K562 (cell line): ENCODE data around the gene STEAP1B. TPM values are rescaled to one million over a fixed set of nuclear protein-coding genes. Genes with fewer than 3 reads are reported as not detected.

ENCODE experiments used
- ATAC-seq: fragments of 200-7000 bp; cut with Tn5 transposase; 3 replicates; pipeline ENCODE4 v1.9.1; 2020; ENCODE audit warnings: moderate library complexity
- BruUV-seq: library from RNA; stranded (reverse); fragments of 400-500 nt; replicated peaks from 2 replicates; lab custom pipeline; 2021; lab: Mats Ljungman, UMichigan
- CTCF ChIA-PET: fragments of 300-600 bp; formaldehyde crosslinking; extraction: SDS; loops from one replicate; lab custom pipeline; 2021; ENCODE audit warnings: low intra/inter-chr PET ratio; lab: Yijun Ruan, JAX
- POLR2A ChIA-PET: fragments of 300-600, 350-650 bp; sonication (Branson Sonifier 250); formaldehyde crosslinking; extraction: SDS; loops from one replicate; lab custom pipeline; 2021; ENCODE audit warnings: antibody characterized with exemption, inconsistent platforms; lab: Yijun Ruan, JAX
- DNase-seq, 4 experiments: peaks; one replicate each; pipeline versions ENCODE4 v3.0.0 to v3.0.0-alpha.2; 2011 to 2018; ENCODE audit warnings: low spot score in 3 of 4, mixed read lengths in 3 of 4; ENCODE audit errors: extremely low read depth in 1 of 4
- FAIRE-seq: peaks from 2 replicates; lab custom pipeline; 2011; peaks lifted over from hg19 to GRCh38; lab: Jason Lieb, UNC
- H2AFZ ChIP-seq: 2 replicates; pipeline ENCODE4 v1.6.0; 2011; ENCODE audit warnings: low read depth, low read length, control low read depth, inconsistent platforms
- H3K27ac ChIP-seq: fragments of 200-600 bp; 3 replicates; pipeline ENCODE4 v1.8.0; 2011; ENCODE audit warnings: low read depth, mild to moderate bottlenecking, control low read depth, inconsistent platforms, low read length, moderate library complexity, mixed read lengths; ENCODE audit errors: extremely low read depth
- H3K27me3 ChIP-seq, 2 experiments: fragments of 300-600 bp in 1 of 2; 2 replicates in 1 of 2; 3 replicates in 1 of 2; pipeline versions ENCODE4 v1.6.0 to v1.8.0; 2011; ENCODE audit warnings: inconsistent platforms in 2 of 2, low read length in 2 of 2, mild to moderate bottlenecking in 1 of 2, mixed read lengths in 1 of 2, moderate library complexity in 1 of 2; ENCODE audit not compliant: control insufficient read depth in 2 of 2, insufficient read depth in 2 of 2
- H3K36me3 ChIP-seq: fragments of 300-600 bp; 3 replicates; pipeline ENCODE4 v1.8.0; 2011; ENCODE audit warnings: mild to moderate bottlenecking, low read length, inconsistent platforms; ENCODE audit not compliant: control insufficient read depth, insufficient read depth
- H3K4me1 ChIP-seq, 2 experiments: fragments of 200-600 bp in 1 of 2; replicated peaks in 1 of 2; 2 replicates in 1 of 2; 3 replicates in 1 of 2; pipeline versions ENCODE4 v1.5.1 to v1.8.0; 2011; ENCODE audit warnings: inconsistent platforms in 2 of 2, low read length in 2 of 2, mild to moderate bottlenecking in 1 of 2, mixed read lengths in 1 of 2, moderate library complexity in 1 of 2; ENCODE audit not compliant: control insufficient read depth in 2 of 2, insufficient read depth in 2 of 2
- H3K4me2 ChIP-seq: 2 replicates; pipeline ENCODE4 v1.6.1; 2011; ENCODE audit warnings: low read length, control low read depth, inconsistent platforms, mixed read lengths; ENCODE audit not compliant: insufficient read depth
- H3K4me3 ChIP-seq: fragments of 200-600 bp; sonication (generic), shearing (Covaris generic); 2 replicates; pipeline ENCODE4 v1.5.1; 2016; ENCODE audit warnings: control low read depth, inconsistent platforms
- H3K79me2 ChIP-seq: fragments of 200-600 bp; 3 replicates; pipeline ENCODE4 v1.8.0; 2011; ENCODE audit warnings: low read length, inconsistent platforms; ENCODE audit not compliant: control insufficient read depth, insufficient read depth
- H3K9ac ChIP-seq, 2 experiments: 2 replicates each; pipeline versions ENCODE4 v1.6.0 to v1.6.1; 2011; ENCODE audit warnings: low read depth in 2 of 2, low read length in 2 of 2, control low read depth in 1 of 2, inconsistent platforms in 1 of 2, mild to moderate bottlenecking in 1 of 2, mixed read lengths in 1 of 2; ENCODE audit not compliant: insufficient read depth in 1 of 2
- H3K9me1 ChIP-seq: one replicate; pipeline ENCODE4 v1.6.0; 2011; ENCODE audit warnings: inconsistent platforms, mild to moderate bottlenecking, low read length, moderate library complexity; ENCODE audit not compliant: control insufficient read depth, insufficient read depth
- H3K9me3 ChIP-seq: replicated peaks from 2 replicates; pipeline ENCODE4 v1.5.1; 2011; ENCODE audit warnings: low read depth, low read length, inconsistent platforms; ENCODE audit not compliant: control insufficient read depth, insufficient read depth
- H4K20me1 ChIP-seq: replicated peaks from 2 replicates; pipeline ENCODE4 v1.6.1; 2011; ENCODE audit warnings: low read length, inconsistent platforms, mixed read lengths; ENCODE audit not compliant: control insufficient read depth, insufficient read depth
- IFI16 ChIP-seq: fragments of 250-450 bp; sonication (Bioruptor Pico); IDR thresholded peaks from 2 replicates; pipeline ENCODE4 v2.1.2; 2022; ENCODE audit warnings: mild to moderate bottlenecking, inconsistent platforms
- KLF1 ChIP-seq: fragments of 450-650 bp; IDR thresholded peaks from 2 replicates; pipeline ENCODE4 v1.6.1; 2016; ENCODE audit warnings: missing genetic modification characterization, missing compliant biosample characterization
- PTRF ChIP-seq: fragments of 450-650 bp; IDR thresholded peaks from 2 replicates; pipeline ENCODE4 v1.6.1; 2016; ENCODE audit warnings: mild to moderate bottlenecking, missing genetic modification characterization, missing compliant biosample characterization
- TAF1 ChIP-seq: IDR thresholded peaks from 2 replicates; pipeline ENCODE4 v1.6.1; 2011; ENCODE audit warnings: mild to moderate bottlenecking, low read length, moderate library complexity; ENCODE audit not compliant: insufficient read depth, control insufficient read depth, severe bottlenecking; ENCODE audit errors: extremely low read depth
- ZNF76 ChIP-seq: fragments of 250-450 bp; sonication (Bioruptor Pico); IDR thresholded peaks from 2 replicates; pipeline ENCODE4 v1.4.0; 2020; ENCODE audit warnings: mild to moderate bottlenecking, moderate library complexity, borderline replicate concordance
- WGBS: fragments of 100-300 bp; shearing (Covaris generic); methylation state at CpG from one replicate; pipeline ENCODE4 v1.1.6; 2016; ENCODE audit warnings: low coverage, mixed read lengths; ENCODE audit not compliant: insufficient coverage; ENCODE audit errors: missing lambda C conversion rate; 5-methylcytosine and 5-hydroxymethylcytosine counted together
- in situ Hi-C: fragments of 300-500 bp; cut with MboI; formaldehyde crosslinking; loops from 4 replicates; pipeline ENCODE4 v1.15.0; 2018; ENCODE audit warnings: inconsistent platforms, mixed read lengths
- intact Hi-C: fragments of 100-400 bp; cut with micrococcal nuclease; formaldehyde crosslinking; loops from 2 replicates; pipeline ENCODE4 v1.14.2; 2022
- polyA plus RNA-seq, 8 experiments: library from polyadenylated mRNA; depleted of rRNA in 4 of 8; stranded (reverse) in 5 of 8; unstranded in 3 of 8; fragments of >200 nt; fragmentation: Nextera tagmentation in 2 of 8; fragmentation: Illumina TruSeq in 1 of 8; extraction: Ambion mirVana in 2 of 8; extraction: Trizol in 1 of 8; gene quantifications; 2 replicates each; pipeline versions ENCODE4 v1.2.1 to v1.2.3, GENCODE V29; 2011 to 2014; ENCODE audit warnings: inconsistent platforms in 1 of 8, missing spikeins in 1 of 8
- total RNA-seq, 7 experiments: library from RNA; depleted of rRNA in 6 of 7; stranded (reverse); fragments of >200 nt in 6 of 7; fragmentation: Illumina TruSeq in 2 of 7; extraction: Trizol in 2 of 7; gene quantifications; 2 replicates each; pipeline versions ENCODE4 v1.2.1 to v1.2.3, GENCODE V29; 2011 to 2021; ENCODE audit warnings: low replicate concordance in 1 of 7
- TF ChIP-seq, protein P1 (sequence below): sonication (generic); formaldehyde crosslinking; IDR thresholded peaks from 2 replicates; pipeline ENCODE4 v1.8.1; 2023; ENCODE audit warnings: mild to moderate bottlenecking, missing genetic modification reagents, moderate library complexity
- TF ChIP-seq, protein P2 (sequence below): fragments of 450-650 bp; conservative IDR thresholded peaks from 2 replicates; pipeline ENCODE4 v1.6.1; 2016; ENCODE audit warnings: missing genetic modification characterization, low read depth, mild to moderate bottlenecking, control low read depth, missing compliant biosample characterization
- TF ChIP-seq, protein P3 (sequence below): sonication (generic); formaldehyde crosslinking; IDR thresholded peaks from 2 replicates; pipeline ENCODE4 v1.9.0; 2022; ENCODE audit warnings: mild to moderate bottlenecking, missing genetic modification reagents

STEAP1B gene
- total and polyA plus RNA-seq, 9 of the 15 experiments (the other 6 are each of a cell fraction or from before 2014, with no cell fraction given), result 20.0 to 38.5 (median 30.6) TPM

DNA sequence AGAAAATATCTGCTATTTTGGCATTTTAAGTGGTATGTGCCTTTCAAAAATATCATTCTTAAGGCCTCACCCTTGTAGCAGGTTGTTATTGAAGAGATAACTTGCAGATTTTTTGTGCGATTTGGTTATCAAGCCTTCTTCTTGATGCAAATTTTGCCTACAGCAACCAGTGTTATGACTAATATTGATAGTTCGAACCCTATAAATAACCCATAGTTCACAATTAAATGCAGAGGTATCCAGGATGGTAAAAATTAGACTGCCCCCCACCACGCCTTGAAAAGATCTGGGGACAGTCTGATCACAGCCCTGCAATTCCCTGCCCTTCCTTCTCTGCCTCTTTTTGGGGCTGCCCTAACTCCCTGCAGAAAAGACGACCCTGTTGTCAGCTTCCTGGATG is 114.7 kb downstream of the STEAP1B start:
- no peak for ATAC-seq

More for the DNA sequence above, 114.7 kb downstream of the STEAP1B start:
- Histone ChIP-seq H3K27me3 (no peaks in the 10 kb centered on the region), H3K4me1 (no peaks in the 10 kb centered on the region), H3K4me3 (no peak overlapping the region), H3K9me1 (no peaks in the 10 kb centered on the region), H3K9me3 (no peaks in the 10 kb centered on the region), H3K79me2 (no peaks in the 10 kb centered on the region), H2AFZ (no peak overlapping the region)
- no peak for DNase-seq
- no TSS peak for BruUV-seq
- TF ChIP-seq, protein P1, sequence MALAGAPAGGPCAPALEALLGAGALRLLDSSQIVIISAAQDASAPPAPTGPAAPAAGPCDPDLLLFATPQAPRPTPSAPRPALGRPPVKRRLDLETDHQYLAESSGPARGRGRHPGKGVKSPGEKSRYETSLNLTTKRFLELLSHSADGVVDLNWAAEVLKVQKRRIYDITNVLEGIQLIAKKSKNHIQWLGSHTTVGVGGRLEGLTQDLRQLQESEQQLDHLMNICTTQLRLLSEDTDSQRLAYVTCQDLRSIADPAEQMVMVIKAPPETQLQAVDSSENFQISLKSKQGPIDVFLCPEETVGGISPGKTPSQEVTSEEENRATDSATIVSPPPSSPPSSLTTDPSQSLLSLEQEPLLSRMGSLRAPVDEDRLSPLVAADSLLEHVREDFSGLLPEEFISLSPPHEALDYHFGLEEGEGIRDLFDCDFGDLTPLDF (CRISPR knock-in tag), result no peak
- no peak for TF ChIP-seq TAF1
- TF ChIP-seq IFI16, result no peak
- TF ChIP-seq, protein P2, sequence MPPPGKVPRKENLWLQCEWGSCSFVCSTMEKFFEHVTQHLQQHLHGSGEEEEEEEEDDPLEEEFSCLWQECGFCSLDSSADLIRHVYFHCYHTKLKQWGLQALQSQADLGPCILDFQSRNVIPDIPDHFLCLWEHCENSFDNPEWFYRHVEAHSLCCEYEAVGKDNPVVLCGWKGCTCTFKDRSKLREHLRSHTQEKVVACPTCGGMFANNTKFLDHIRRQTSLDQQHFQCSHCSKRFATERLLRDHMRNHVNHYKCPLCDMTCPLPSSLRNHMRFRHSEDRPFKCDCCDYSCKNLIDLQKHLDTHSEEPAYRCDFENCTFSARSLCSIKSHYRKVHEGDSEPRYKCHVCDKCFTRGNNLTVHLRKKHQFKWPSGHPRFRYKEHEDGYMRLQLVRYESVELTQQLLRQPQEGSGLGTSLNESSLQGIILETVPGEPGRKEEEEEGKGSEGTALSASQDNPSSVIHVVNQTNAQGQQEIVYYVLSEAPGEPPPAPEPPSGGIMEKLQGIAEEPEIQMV (tag), result no peak
- TF ChIP-seq, protein P3, sequence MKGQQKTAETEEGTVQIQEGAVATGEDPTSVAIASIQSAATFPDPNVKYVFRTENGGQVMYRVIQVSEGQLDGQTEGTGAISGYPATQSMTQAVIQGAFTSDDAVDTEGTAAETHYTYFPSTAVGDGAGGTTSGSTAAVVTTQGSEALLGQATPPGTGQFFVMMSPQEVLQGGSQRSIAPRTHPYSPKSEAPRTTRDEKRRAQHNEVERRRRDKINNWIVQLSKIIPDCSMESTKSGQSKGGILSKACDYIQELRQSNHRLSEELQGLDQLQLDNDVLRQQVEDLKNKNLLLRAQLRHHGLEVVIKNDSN (CRISPR knock-in tag), result no peak
- TF ChIP-seq ZNF76 (CRISPR knock-in tag), result no peak
- TF ChIP-seq KLF1 (tag), result no peak
- no peak for TF ChIP-seq PTRF
- TF ChIP-seq, all 486 proteins: peak for 0
- FAIRE-seq, result no peak
- CTCF ChIA-PET, result no interaction called here
- in situ Hi-C loops (no loop called here), intact Hi-C loops (no loop called here)
- no peaks in the 10 kb centered on the region for H3K36me3 ChIP-seq
- no peak overlapping the region for H3K27ac ChIP-seq
- no peak overlapping the region for H3K9ac ChIP-seq
- H3K4me2 ChIP-seq, result no peak overlapping the region
- POLR2A ChIA-PET, result no interaction called here
- no peaks in the 10 kb centered on the region for H4K20me1 ChIP-seq
- 44% methylated on average over 4 of the region's 4 CpGs for WGBS
